SK-N-MC (cell line): Measurements from ENCODE around the gene CST3.

Experiments used
- EZH2 ChIP-seq: fragments of 200-600 bp; sonication (generic); IDR thresholded peaks from one replicate; pipeline ENCODE4 v1.6.1; 2017; ENCODE audit warnings: antibody characterized with exemption
- FOXP2 ChIP-seq: optimal IDR thresholded peaks from 2 replicates; pipeline ENCODE3; 2011; ENCODE audit warnings: mild to moderate bottlenecking, moderate library complexity; ENCODE audit not compliant: insufficient read depth; ENCODE audit errors: extremely low read length, control extremely low read depth
- POLR2AphosphoS5 ChIP-seq: IDR thresholded peaks from 2 replicates; pipeline ENCODE4 v1.6.1; 2012; ENCODE audit warnings: mild to moderate bottlenecking, low read depth, low read length, borderline replicate concordance

DNA sequence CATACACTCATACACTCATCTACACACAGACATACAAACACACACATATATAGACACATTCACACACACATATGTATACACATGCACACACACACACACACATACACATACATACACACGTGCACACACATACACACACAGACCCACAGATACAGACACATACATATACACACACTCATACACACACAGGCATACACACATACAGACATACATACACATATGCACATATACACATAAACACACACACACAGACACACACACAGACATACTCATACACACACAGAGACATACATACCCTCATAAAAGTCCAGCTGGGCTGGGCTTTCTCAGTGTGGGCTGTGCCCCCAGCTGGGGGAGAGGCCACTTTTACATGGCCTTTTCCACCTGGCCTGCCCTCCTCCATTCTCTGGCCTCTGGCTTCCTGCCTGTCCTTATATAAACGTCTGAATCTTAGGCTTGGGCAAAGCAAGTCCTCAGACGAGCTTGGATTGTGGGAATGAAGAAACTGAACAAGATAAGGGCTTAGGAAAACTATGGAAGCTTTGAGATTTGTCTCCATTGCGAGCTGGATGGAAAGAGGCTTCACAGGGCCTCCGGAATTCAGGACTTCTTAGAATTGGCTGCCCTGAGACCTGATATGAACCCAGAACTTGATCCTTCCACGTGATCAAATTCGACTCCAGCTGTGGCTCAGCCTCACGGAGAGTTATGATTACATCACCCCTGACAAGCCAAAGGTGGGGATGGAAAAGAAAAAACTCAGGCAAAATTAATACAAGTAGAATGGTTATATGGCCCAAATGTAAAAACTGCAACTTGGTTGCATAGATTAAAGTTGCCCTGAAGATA lies 22.5 kb upstream of the CST3 start:
- TF ChIP-seq EZH2: no peak
- TF ChIP-seq POLR2AphosphoS5: no peak
- TF ChIP-seq FOXP2: no peak
